ENCODE measurements around the gene UMOD. TPM values are rescaled to one million over a fixed set of nuclear protein-coding genes. Genes with fewer than 3 reads are reported as not detected.

The UMOD gene
- total RNA-seq, 2 experiments from 2014 or later, result not detected

DNA sequence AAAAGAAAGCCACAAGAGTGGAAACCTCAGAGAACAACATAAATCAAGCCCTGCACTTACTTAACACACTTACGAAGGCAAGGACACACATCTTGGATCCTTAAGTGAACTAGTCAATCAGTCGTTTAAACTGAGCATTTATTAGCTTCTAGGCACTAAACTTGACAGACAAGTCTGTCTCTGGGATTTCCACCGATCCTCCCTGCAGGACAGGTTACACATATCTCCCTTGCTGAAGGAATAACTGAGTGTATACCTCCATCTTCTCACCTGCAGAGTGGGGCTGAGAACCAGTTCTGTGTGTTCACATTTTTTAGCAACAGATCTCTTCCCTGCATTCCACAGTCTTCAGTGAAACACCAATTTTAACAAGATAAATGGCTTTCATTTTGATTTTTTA is 34.1 kb downstream of the UMOD start:
- POLR2A ChIA-PET, result no interaction called here
- no peaks in the 10 kb centered on the region for H3K36me3 ChIP-seq (ENCODE audit: insufficient read depth, low read length)
- H3K4me2 ChIP-seq (ENCODE audit: low read length), result no peak overlapping the region
- H3K4me1 ChIP-seq (ENCODE audit: insufficient read depth, low read length, poor library complexity, severe bottlenecking), result no peaks in the 10 kb centered on the region
- BruUV-seq (replicated peaks), result no TSS peak
- no peaks in the 10 kb centered on the region for H3K9me3 ChIP-seq (ENCODE audit: low read length)
- H3K9me2 ChIP-seq (ENCODE audit: insufficient read depth, low read length), result no peaks in the 10 kb centered on the region
- H4K20me1 ChIP-seq (ENCODE audit: insufficient read depth, low read length), result no peaks in the 10 kb centered on the region
- intact Hi-C loops (cut with micrococcal nuclease; ENCODE audit: unreplicated experiment), result no loop called here
- no peak overlapping the region for H3K27ac ChIP-seq (ENCODE audit: low read depth, low read length, poor library complexity, severe bottlenecking)
- H3K79me2 ChIP-seq (ENCODE audit: insufficient read depth, low read depth, low read length), result no peaks in the 10 kb centered on the region
- no peak for DNase-seq (ENCODE audit: low spot score)
- CTCF ChIA-PET (ENCODE audit: unreplicated experiment), result no interaction called here
- H3K4me3 ChIP-seq (ENCODE audit: low read depth, low read length, poor library complexity, severe bottlenecking), result no peak overlapping the region
- TF ChIP-seq EZH2phosphoT487 (IDR thresholded peaks at IDR 0.05; ENCODE audit: borderline replicate concordance, low read depth, low read length), result no peak
- H2AFZ ChIP-seq (ENCODE audit: low read length), result no peak overlapping the region

DNA sequence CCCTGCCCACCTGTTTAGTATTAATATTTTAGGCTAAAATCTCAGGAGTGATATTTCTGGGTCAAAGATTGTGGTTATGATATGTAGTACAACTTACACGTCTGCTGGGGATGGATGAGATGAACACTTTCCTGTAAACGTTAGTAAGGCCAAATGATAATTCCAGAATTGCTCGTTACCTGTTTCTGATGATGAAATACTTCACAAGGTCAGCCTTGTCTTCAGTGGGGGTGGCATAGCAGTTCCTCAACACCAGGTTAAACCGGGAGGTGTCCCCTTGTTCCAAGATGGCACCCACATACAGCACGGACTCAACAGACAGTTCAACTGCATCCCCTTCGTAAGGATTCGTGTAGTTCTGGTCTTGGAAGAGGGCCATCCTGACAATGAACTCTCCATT is 34.5 kb downstream of the UMOD start:
- Histone ChIP-seq H3K79me2 (ENCODE audit: insufficient read depth, low read depth, low read length) (no peaks in the 10 kb centered on the region), H3K4me2 (ENCODE audit: low read length) (no peak overlapping the region), H4K20me1 (ENCODE audit: insufficient read depth, low read length) (no peaks in the 10 kb centered on the region), H2AFZ (ENCODE audit: low read length) (no peak overlapping the region), H3K9me2 (ENCODE audit: insufficient read depth, low read length) (no peaks in the 10 kb centered on the region), H3K4me3 (ENCODE audit: low read depth, low read length, poor library complexity, severe bottlenecking) (no peak overlapping the region), H3K9me3 (ENCODE audit: low read length) (no peaks in the 10 kb centered on the region), H3K27ac (ENCODE audit: low read depth, low read length, poor library complexity, severe bottlenecking) (no peak overlapping the region), H3K36me3 (ENCODE audit: insufficient read depth, low read length) (no peaks in the 10 kb centered on the region), H3K4me1 (ENCODE audit: insufficient read depth, low read length, poor library complexity, severe bottlenecking) (no peaks in the 10 kb centered on the region)
- BruUV-seq (replicated peaks), result no TSS peak
- ChIA-PET CTCF (ENCODE audit: unreplicated experiment) (no interaction called here), POLR2A (no interaction called here)
- intact Hi-C loops (cut with micrococcal nuclease; ENCODE audit: unreplicated experiment), result no loop called here
- DNase-seq (ENCODE audit: low spot score), result no peak
- TF ChIP-seq CTCF (conservative IDR thresholded peaks at IDR 0.05; ENCODE audit: low read length) (no peak), EZH2phosphoT487 (IDR thresholded peaks at IDR 0.05; ENCODE audit: borderline replicate concordance, low read depth, low read length) (no peak)

GRCh38 chr16:20317117-20317516 is 35.4 kb downstream of the UMOD start:
- intact Hi-C loops (cut with micrococcal nuclease; ENCODE audit: unreplicated experiment), result no loop called here
- no TSS peak for BruUV-seq (replicated peaks)
- CTCF ChIA-PET (ENCODE audit: unreplicated experiment), result no interaction called here

More at GRCh38 chr16:20317117-20317516, 35.4 kb downstream of the UMOD start:
- H3K9me2 ChIP-seq (ENCODE audit: insufficient read depth, low read length), result no peaks in the 10 kb centered on the region
- no peaks in the 10 kb centered on the region for H3K36me3 ChIP-seq (ENCODE audit: insufficient read depth, low read length)
- no peaks in the 10 kb centered on the region for H3K4me1 ChIP-seq (ENCODE audit: insufficient read depth, low read length, poor library complexity, severe bottlenecking)
- no peak overlapping the region for H2AFZ ChIP-seq (ENCODE audit: low read length)
- H3K4me2 ChIP-seq (ENCODE audit: low read length), result no peak overlapping the region
- no peak for DNase-seq (ENCODE audit: low spot score)
- H3K4me3 ChIP-seq (ENCODE audit: low read depth, low read length, poor library complexity, severe bottlenecking), result no peak overlapping the region
- H3K27ac ChIP-seq (ENCODE audit: low read depth, low read length, poor library complexity, severe bottlenecking), result no peak overlapping the region
- POLR2A ChIA-PET, result no interaction called here
- TF ChIP-seq CTCF (conservative IDR thresholded peaks at IDR 0.05; ENCODE audit: low read length), result no peak
- no peak for TF ChIP-seq EZH2phosphoT487 (IDR thresholded peaks at IDR 0.05; ENCODE audit: borderline replicate concordance, low read depth, low read length)
- no peaks in the 10 kb centered on the region for H3K79me2 ChIP-seq (ENCODE audit: insufficient read depth, low read depth, low read length)
- H3K9me3 ChIP-seq (ENCODE audit: low read length), result no peaks in the 10 kb centered on the region
- H4K20me1 ChIP-seq (ENCODE audit: insufficient read depth, low read length), result no peaks in the 10 kb centered on the region
